ENCODE results near the gene MALRD1.

MALRD1 gene

DNA sequence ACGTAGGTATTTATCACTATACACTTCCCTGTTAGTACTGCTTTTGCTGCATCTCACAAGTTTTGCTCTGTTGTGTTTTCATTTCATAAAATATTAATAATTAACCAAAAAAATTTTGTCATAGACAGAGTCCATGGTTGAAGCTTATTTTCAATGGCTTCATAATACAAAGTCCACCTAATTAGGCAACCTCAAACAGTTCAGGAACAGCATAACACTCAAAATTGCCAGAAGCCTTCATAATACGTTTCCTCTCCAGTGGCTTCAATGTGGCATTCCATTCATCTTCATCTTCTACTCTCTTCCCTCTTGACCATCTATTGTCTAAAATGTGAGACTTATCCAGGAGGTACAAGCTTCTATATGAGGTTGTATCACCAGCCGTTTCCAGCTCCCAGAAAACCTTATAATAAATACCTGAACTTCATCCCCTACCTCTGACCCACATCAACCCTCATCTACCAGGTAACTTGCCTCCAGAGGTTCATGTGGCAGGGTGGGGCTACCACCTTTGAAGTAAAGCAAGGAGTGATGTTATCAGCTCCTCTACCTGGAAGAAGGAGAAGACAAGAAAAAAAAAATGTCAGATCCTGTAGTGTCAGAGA lies 337.3 kb downstream of the MALRD1 start:
- no peak for DNase-seq (ENCODE audit: low read depth)

DNA sequence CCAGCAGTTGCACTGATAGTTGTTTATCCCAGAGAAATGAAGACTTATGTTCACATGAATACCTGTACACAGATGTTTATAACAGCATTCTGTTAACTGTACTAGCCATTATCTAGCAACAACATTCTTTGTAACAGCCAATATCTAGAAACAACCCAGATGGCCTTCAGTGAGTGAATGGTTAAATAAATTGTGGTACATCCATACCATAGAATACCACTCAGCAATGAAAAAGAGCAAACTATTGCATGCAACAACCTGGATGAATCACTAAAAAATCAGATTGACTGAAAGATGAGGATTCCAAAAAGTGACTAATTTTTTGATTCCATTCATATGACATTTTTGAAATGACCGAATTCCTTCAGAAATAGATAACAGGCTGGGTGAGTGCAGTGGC lies 360.3 kb downstream of the MALRD1 start:
- DNase-seq (ENCODE audit: low read depth): no peak

DNA sequence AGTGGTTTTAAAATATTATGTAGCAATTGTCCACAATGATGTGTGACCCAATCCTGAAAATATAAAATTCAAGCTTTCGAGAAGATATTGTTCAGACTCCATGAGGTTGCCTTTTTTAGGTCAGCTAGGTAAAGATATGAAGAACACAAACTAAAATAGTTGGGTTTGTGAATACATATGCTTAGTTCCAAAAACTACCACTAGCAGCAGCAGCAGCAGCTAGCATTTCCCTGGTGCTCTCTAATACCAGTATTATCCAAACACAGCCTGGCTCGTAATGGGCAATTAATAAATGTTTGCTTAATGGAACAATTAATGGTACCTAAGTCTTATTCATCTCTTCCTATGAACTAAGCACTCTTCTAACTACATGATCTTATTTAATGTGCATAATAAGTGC lies 362.5 kb downstream of the MALRD1 start:
- no peak for DNase-seq (ENCODE audit: low read depth)

DNA sequence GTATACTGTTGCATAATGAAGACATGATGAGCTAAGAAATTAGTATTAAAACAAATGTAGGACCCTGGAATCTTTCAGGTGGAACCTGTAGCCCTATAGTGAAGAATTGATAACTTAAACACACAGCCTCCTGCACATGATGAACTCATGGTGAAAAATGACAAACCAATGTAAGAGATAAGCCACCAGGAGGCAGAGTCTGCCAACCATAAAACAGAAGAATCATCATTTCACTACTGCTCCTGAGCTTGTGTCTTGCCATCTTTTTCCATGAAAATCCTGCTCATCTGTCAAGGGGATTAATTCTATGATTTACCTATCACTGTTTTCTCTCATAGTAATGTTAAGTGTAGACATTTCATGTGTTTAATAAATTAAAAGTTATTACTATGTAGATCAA lies 363.9 kb downstream of the MALRD1 start:
- DNase-seq (ENCODE audit: low read depth): no peak

DNA sequence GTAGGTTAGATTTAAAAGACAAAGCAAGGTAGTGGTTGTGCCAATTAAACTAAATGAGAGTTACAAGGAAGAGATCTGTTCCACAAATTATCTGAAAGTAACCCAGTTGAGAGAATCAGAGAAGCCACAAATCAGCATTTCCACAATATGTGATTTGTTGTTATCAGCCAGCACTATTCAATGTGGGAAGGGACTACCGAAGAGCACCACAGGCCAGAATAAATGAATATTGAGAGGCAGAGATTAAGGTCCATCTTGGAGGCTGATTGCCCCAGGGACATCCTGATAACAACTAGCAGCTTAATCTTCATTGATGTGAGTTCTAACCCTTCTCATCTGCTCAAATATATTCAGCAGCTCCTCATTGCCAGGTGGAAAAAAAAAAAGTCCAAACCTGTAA lies 367.6 kb downstream of the MALRD1 start:
- no peak for DNase-seq (ENCODE audit: low read depth)

DNA sequence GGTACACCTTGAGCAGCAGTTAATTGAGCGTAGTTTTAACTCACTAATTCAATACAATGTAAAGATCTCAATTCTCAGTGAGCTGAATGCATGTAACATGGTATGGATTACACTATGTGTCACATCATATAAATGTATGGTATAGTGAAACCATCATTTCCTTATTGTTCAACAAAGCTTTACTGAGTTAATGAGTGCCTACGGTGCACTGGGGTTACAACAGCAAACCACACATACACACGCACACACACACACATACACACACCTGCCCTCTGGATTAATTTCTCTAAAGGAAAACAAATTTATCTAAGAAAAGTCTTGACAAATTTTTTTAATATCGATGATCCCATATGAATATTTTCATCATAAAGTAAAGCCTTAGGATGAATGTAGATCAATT lies 369.1 kb downstream of the MALRD1 start:
- no peak for DNase-seq (ENCODE audit: low read depth)

DNA sequence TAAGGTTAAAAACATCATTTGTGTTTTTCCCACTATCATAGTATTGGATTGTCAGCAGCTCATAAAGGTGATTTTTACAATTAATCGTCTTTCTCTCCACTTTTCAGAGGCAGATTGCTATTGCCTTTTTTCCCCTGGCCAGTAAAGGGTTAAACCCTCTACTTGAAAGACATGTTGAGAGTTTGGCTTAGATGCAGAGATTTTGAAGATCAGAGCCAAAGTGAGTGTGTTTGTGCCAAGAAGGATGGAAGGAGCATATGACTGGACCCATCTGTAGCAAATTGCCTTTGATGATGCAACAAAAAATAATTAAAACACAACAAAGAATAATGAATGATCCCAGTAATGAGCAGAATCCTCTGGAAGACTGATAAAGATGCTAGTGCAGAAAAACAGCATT lies 373.1 kb downstream of the MALRD1 start:
- DNase-seq (ENCODE audit: low read depth): no peak

DNA sequence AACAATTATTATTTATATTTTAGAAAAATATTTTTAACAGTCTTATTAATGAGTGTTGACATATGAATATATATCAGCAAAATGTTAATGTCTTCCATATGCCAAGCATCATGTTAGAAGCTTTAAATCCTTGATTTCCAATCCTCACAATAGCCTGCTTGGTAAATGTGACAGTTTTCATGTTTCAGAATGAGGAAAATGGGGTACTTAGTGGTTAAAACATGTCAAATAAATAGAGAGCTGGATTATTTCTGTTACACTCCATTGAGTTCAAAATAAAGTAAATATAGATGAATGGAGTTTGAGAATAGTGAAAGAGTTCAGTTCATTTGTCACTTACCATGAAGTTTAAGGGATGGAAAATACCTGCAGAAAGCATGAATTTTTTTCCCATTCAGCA lies 377.4 kb downstream of the MALRD1 start:
- DNase-seq (ENCODE audit: low read depth): no peak

DNA sequence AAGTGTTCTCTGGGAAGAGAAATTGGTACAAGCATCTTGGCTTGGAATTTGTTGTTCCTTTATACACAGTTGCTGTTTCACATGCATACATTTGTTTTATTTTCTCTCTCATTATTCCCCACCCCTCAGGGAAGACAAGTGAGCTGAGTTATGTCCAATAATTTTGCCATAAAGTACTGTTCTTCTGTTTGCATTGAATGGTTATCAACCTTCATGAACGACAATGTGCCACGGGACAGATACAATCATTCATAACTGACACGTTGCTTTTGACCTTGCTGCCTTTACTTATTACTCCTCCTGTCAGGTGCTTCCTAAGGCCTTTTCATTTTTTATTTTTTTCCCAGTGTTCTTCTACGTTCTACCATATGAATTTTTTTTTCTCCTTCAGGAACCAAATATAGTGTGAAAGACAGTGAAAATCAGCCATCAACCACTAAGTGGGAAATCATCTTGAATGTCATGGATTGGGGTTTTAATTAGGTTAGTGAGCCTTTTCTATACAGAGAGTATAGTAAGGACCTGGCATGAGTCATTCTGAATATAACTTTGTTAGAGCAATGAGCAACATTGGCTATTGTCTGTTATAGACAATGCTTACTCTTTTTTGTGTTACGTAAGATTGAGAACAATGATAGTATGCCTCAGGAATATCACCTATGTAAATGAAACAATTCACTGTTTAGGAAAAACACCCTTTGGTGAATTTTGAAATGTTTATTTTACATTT lies 383.2 kb downstream of the MALRD1 start:
- DNase-seq (ENCODE audit: low read depth): no peak

DNA sequence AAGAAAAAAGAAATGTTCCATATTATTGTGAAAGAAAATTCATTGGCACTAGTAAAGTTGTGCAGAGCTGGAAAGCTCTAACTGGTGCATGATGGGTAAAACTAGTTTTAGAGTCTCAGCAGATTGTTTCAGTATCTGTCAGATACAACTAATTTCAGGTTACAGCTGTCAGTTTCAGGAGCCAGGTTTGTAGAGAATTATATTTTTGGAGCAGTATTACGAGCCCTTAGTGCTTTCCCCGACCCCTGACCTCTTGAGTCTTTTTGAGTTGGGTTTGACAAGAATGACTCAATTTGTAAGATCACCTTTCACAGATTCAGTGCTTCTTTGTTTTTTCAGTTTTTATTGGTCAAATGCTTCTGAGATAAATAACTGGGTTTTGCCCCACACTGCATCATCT lies 401.3 kb downstream of the MALRD1 start:
- DNase-seq (ENCODE audit: low read depth): no peak

DNA sequence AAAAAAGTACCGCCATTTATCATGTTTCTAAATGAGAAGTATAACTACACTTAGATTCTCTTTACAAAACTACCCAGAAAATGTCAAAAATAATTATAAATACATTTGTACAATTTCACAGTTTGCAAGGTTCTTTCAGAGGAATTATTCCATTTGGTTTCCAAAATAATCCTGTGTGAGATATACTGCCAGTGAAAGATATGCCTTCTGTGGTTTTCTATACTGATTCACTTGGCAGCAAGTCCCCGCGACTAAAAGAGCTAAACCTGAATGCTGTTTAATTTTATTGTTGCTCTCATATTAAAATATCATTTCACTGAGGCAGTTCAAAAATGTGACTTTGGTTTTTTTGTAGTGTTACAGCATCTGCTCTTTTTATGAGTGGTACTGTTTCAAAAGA lies 402.8 kb downstream of the MALRD1 start:
- DNase-seq (ENCODE audit: low read depth): no peak

DNA sequence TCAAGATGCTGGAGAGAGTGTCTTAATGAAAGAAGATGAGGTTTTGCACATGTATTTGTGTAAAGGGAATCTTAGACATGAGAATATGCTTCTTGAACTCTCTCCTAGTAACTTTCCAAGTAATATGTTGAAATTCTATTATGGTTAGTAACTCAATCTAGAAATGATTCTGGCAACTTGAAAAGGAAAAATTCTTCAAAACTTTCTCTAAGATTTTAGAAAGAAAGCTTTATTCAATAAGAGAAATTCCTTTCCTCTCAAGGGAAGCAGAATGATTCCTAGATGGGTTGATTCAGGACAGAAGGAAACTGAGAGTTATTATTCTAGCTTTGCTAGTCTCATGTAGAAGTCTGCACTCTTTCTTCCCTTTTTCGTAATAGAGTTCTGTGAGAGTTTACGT lies 403.3 kb downstream of the MALRD1 start:
- DNase-seq (ENCODE audit: low read depth): no peak

DNA sequence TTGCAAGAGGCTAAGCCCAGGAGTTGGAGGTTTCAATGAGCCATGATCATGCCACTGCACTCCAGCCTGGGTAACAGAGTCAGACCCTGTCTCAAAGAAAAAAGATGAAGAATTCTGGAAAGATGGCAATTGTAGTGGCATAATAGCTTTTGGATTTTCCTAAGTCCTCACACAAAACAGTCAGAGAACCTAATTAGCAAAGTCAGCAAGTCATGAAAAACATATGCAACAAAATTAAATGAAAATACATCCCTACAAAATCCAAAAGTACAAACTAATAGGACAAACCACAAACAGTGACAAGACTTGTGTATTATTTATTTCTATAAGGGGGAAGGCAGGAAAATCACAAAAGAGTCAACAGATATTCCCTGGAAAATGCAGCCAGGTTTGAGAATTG lies 405.4 kb downstream of the MALRD1 start:
- no peak for DNase-seq (ENCODE audit: low read depth)

DNA sequence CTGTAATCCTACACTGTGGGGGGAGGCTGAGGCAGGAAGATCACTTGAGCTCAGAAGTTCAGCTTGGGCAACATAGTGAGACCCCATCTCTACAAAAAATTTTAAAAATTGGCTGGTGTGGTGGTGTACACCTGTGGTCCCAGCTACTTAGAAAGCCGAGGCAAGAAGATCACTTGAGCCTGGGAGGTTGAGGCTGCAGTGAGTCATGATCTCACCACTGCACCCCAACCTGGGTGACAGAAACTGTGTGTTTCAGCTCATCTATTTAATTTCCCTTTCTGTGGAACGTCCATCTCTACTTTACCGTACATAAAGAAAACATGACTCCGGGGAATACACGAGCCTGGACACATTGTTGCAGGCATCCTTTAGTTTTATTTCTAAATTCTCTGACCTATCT lies 413.0 kb downstream of the MALRD1 start:
- DNase-seq (ENCODE audit: low read depth): no peak

DNA sequence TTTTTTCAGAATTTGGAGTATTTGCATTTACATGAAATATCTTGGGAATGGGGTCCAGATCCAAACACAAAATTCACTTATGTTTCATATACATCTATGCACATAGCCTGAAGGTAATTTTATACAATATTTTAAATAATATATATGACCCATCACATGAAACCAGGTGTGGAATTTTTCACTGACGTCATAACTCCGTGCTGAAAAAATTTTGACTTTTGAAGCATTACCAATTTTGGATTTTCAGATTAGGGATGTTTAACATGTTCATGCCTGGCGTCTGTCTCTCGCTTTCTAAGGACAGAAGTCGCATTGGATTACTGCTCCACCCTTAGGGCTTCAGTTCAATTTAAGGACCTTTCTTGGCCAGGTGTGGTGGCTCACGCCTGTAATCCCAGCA lies 418.1 kb downstream of the MALRD1 start:
- no peak for DNase-seq (ENCODE audit: low read depth)

DNA sequence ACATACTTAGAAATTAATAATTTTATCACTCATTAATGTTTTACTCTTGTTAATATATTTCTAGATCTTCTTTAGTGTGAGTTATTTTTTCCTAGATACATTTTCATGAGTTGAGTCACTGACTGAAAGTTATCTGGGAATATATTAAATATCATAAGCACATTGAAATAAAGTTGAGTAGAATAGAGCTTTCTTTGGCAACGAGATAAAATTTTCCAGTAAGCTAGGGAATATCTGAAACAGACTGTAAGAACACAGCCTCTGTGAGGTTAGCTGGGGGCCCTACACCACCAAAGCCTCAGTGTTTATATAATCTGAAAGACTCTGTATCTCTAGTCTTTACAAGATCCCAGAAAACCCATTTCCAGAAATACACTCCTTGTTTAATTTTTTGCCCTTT lies 419.8 kb downstream of the MALRD1 start:
- no peak for DNase-seq (ENCODE audit: low read depth)

DNA sequence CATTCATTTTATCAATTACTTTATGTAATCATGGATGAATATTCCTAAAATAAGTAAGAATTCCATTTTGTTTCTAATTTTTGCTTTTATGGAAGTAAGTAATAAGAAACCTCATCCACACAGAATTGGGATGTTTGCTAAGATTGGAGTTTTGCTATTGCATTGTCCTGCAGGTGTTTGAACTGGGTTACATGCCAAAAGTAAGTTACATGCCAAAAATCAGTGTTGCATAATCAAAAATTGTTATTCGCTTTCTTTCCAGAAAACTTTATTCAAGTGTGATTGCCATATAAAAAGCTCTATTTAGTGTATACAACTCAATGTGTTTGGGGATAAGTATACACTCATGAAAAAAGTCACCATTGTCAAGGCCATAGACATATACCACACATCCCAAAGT lies 420.9 kb downstream of the MALRD1 start:
- no peak for DNase-seq (ENCODE audit: low read depth)

DNA sequence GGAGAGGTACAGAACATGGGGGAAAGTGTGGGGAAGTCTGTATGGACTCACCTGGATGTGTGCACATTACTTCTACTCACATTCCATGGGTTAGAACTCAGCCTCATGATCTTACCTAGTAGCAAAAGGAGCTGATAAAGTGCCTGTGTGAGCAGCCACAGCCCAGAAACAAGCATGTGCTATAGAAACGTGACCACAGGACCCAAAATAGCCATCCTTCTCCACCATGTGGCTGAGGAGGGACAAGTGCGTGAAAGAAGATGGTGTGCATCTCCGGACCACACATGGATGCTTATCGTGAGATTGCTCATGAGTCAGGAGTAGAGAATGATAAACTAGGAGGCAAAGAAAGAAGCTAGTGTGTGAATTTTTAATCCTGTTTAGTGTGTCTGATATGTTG lies 431.3 kb downstream of the MALRD1 start:
- DNase-seq (ENCODE audit: low read depth): no peak

DNA sequence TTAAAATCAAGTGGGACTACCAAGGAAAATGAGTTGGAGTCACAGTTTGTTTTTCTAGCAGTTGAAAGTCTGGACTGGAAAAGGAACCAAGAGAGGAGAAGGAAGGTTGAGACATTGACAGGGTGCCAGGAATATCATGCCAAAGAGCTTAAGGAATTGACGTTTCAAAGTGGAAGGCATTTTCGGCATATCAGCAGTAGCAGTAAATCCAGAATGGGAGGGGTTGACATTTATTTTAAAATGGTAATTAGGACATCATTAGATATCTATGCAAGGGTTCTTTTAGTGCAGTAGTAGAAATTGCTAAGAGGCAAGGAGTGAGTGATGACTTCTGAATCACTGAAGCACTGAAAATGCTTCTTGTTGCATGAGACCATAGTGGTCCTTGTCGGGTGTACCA lies 431.8 kb downstream of the MALRD1 start:
- no peak for DNase-seq (ENCODE audit: low read depth)

DNA sequence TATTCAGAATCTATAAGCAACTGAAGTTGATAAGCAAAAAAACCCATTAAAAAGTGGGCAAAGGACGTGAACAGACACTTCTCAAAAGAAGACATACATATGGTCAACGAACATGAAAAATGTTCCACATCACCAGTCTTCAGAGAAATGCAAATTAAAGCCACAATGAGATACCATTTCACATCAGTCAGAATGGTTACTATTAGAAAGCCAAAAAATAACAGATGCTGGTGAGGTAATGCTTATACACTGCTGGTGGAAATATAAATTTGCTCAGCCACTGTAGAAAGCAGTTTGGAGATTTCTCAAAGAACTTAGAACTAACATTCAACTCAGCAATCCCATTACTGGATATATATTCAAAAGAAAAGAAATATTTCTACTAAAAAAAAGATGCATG lies 434.8 kb downstream of the MALRD1 start:
- no peak for DNase-seq (ENCODE audit: low read depth)

DNA sequence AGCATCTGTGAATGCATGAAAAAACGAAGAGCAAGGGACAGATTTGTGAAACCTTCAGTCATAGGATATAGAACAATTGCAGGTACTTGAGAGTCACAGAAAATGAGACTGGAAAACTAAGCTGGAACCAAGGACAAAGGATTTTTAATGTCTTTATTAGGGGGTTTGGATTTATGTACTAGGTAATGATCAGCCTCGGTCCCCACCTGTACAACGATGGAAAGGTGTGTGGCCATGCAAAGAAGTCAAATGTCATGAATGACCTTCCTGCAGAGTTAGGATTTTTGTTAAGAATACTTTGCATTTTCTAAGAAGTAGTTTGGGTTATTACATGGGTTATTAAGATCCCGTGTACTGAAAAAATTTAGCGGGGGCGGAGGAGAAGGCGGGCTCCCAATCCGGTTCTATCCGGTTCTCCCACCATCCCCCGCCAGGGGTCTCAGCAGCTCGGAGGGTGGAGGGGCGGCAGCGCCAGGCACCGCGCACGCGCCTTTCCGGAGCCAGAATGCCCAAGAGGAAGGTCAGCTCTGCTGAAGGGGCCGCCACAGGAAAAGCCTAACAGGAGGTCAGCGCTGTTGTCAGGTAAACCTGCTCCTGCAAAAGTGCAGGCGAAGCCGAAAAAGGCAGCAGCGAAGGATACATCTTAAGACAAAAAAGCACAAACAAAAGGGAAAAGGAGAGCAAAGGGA lies 440.1 kb downstream of the MALRD1 start:
- DNase-seq (ENCODE audit: low read depth): no peak

DNA sequence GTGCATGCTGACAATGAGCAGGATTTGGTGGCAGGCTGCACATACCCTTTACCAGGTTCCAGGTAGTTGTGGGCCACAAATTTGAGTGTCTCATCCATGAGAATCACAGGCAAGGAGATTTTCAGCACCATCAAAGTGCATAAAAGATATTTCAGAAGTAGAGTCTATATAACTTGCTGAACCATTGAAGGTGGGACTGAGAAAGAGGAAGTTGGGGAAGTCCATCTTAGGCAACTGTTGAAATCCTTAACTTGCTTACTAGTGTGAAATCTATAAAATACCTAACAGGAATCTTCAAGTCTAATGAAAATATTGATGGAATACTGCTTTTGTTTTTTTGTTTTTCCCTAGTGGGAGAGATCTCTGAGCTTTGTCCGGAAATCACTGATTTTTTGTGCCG lies 442.6 kb downstream of the MALRD1 start:
- DNase-seq (ENCODE audit: low read depth): no peak

DNA sequence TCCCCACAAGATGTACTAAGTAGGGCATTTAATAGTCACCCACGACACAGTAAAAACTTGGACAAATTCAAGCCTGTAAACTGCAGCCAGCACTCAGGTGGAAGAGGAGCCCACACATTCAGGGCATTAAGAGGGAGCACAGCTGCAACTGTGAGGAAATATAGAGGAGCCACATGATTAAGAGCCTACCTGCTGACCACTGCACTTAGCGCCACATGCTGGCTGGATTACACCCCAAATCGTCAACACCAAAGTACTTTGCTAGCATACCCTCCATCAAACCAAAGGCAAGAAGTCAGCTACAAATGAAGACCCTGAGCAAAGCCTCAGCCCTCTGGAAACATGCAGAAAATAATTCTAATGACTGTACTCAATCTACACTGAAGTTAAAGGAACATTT lies 445.3 kb downstream of the MALRD1 start:
- DNase-seq (ENCODE audit: low read depth): no peak

DNA sequence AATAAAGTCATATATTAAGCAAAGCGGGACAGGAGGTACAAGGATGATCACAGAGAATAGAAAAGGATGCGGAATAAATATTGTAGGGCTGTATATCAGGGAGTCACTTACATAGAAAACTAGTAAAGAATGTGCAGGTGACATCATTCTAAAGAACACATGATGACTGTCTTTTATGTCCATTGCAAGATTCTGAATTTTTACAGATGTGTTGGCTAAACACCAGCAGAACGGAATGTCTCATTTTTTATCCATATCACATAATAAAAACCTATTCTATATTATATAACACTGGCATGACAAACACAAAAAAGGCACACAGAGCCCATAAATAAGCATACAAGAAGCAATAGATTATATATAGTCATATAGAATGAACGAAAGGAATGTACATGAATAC lies 448.4 kb downstream of the MALRD1 start:
- no peak for DNase-seq (ENCODE audit: low read depth)
